WERI-Rb-1 (cell line): ENCODE measurements around the gene SPARCL1.
"Not testable (repeated sequence)": the region's sequence is repeated elsewhere in the genome, so short reads cannot be mapped to it uniquely, and the experiment has no call there.

Source experiments
- DNase-seq: peaks from one replicate; pipeline ENCODE4 v3.0.0-alpha.2; 2020
- H3K27ac ChIP-seq: fragments of 250-450 bp; sonication (Bioruptor Pico); 2 replicates; pipeline ENCODE4 v1.5.1; 2020; ENCODE audit warnings: mild to moderate bottlenecking, moderate library complexity
- H3K27me3 ChIP-seq: fragments of 250-450 bp; sonication (Bioruptor Pico); 2 replicates; pipeline ENCODE4 v1.5.1; 2021; ENCODE audit warnings: mild to moderate bottlenecking, low read depth, moderate library complexity; ENCODE audit not compliant: insufficient read depth, severe bottlenecking
- H3K36me3 ChIP-seq: fragments of 250-450 bp; sonication (Bioruptor Pico); 2 replicates; pipeline ENCODE4 v1.5.1; 2020; ENCODE audit warnings: mild to moderate bottlenecking, moderate library complexity
- H3K4me3 ChIP-seq: 2 replicates; pipeline ENCODE4 v1.5.1; 2011; ENCODE audit warnings: low read depth, mild to moderate bottlenecking, control low read depth, low read length
- H3K9me3 ChIP-seq: fragments of 250-450 bp; sonication (Bioruptor Pico); 2 replicates; pipeline ENCODE4 v1.5.1; 2021; ENCODE audit warnings: mild to moderate bottlenecking, moderate library complexity; ENCODE audit not compliant: severe bottlenecking
- CTCF ChIP-seq: IDR thresholded peaks from 2 replicates; pipeline ENCODE4 v1.5.1; 2011; ENCODE audit warnings: low read depth, mild to moderate bottlenecking, control low read depth, inconsistent platforms, low read length

The SPARCL1 gene

GRCh38 chr4:87427518-87427868, 101.7 kb downstream of the SPARCL1 start:
- H3K27me3 ChIP-seq = no peaks in the 10 kb centered on the region
- H3K4me3 ChIP-seq = no peak overlapping the region
- H3K27ac ChIP-seq = no peak overlapping the region
- H3K36me3 ChIP-seq = no peaks in the 10 kb centered on the region; the same call in 1 of the 2 replicates
- TF ChIP-seq CTCF = no peak
- H3K9me3 ChIP-seq = no peaks in the 10 kb centered on the region
- DNase-seq = no peak

- Histone ChIP-seq H3K27ac (no peak overlapping the region), H3K9me3 (peaks cover under 1% of the 10 kb centered on the region), H3K36me3 (no peaks in the 10 kb centered on the region; the same call in 1 of the 2 replicates), H3K4me3 (no peak overlapping the region), H3K27me3 (no peaks in the 10 kb centered on the region)
- no peak for DNase-seq
- TF ChIP-seq CTCF = no peak
These were observed 102.2 kb downstream of the SPARCL1 start for GRCh38 chr4:87426865-87427517.

- DNase-seq = no peak
- no peak for TF ChIP-seq CTCF
- Histone ChIP-seq H3K27me3 (no peaks in the 10 kb centered on the region), H3K27ac (no peak overlapping the region), H3K36me3 (no peaks in the 10 kb centered on the region; the same call in 1 of the 2 replicates), H3K9me3 (peaks cover 2% of the 10 kb centered on the region), H3K4me3 (no peak overlapping the region)
These were observed 103.5 kb downstream of the SPARCL1 start for GRCh38 chr4:87425711-87426110.

- not testable (repeated sequence) for H3K36me3 ChIP-seq, H3K4me3 ChIP-seq, H3K9me3 ChIP-seq, H3K27ac ChIP-seq, H3K27me3 ChIP-seq, DNase-seq
These were observed 105.1 kb downstream of the SPARCL1 start for GRCh38 chr4:87424099-87424543.
